Natural killer cell (primary cell): ENCODE results near the gene SELP. TPM values are rescaled to one million over a fixed set of nuclear protein-coding genes. Genes with fewer than 3 reads are reported as not detected.

Source experiments
- ATAC-seq, 3 donors: fragments of 150-1000 bp in 2 of 3; fragments of 200-7000 bp in 1 of 3; cut with Tn5 transposase; 1 replicate in 1 of 3; 2 replicates in 2 of 3; pipeline ENCODE4 v1.10.0; 2021; ENCODE audit warnings: mild to moderate bottlenecking in 2 of 3, moderate library complexity in 2 of 3
- DNase-seq, 2 donors: peaks; one replicate each; pipeline versions ENCODE4 v3.0.0 to v3.0.0-alpha.2; 2013 to 2021; ENCODE audit warnings: mixed read lengths in 1 of 2
- H3K27ac ChIP-seq: one replicate; pipeline ENCODE4 v1.5.1; 2013; ENCODE audit warnings: mild to moderate bottlenecking, low read length
- H3K27me3 ChIP-seq: one replicate; pipeline ENCODE4 v1.6.1; 2013; ENCODE audit warnings: low read length; ENCODE audit not compliant: control insufficient read depth, insufficient read depth
- H3K36me3 ChIP-seq: one replicate; pipeline ENCODE4 v1.6.1; 2013; ENCODE audit warnings: low read length; ENCODE audit not compliant: control insufficient read depth, insufficient read depth
- H3K4me1 ChIP-seq: one replicate; pipeline ENCODE4 v1.6.1; 2013; ENCODE audit warnings: low read length; ENCODE audit not compliant: control insufficient read depth, insufficient read depth
- H3K4me3 ChIP-seq: one replicate; pipeline ENCODE4 v1.5.1; 2013; ENCODE audit warnings: low read length
- H3K9me3 ChIP-seq: one replicate; pipeline ENCODE4 v1.6.1; 2013; ENCODE audit warnings: low read length; ENCODE audit not compliant: control insufficient read depth, insufficient read depth
- H3K27ac Mint-ChIP-seq, 2 donors: one replicate each; pipeline ENCODE4 v1.8.0; 2022; ENCODE audit warnings: mild to moderate bottlenecking in 2 of 2, mixed read lengths in 2 of 2, moderate library complexity in 1 of 2
- H3K27me3 Mint-ChIP-seq, 2 donors: one replicate each; pipeline ENCODE4 v1.8.0; 2022; ENCODE audit warnings: low read depth in 2 of 2, mixed read lengths in 2 of 2
- H3K36me3 Mint-ChIP-seq: one replicate; pipeline ENCODE4 v1.8.0; 2022; ENCODE audit warnings: mixed read lengths
- H3K4me1 Mint-ChIP-seq, 2 donors: one replicate each; pipeline ENCODE4 v1.8.0; 2022; ENCODE audit warnings: mixed read lengths in 2 of 2
- H3K4me3 Mint-ChIP-seq: one replicate; pipeline ENCODE4 v1.8.0; 2022; ENCODE audit warnings: mild to moderate bottlenecking, moderate library complexity, mixed read lengths
- H3K9me3 Mint-ChIP-seq, 2 donors: one replicate each; pipeline ENCODE4 v1.8.0; 2022; ENCODE audit warnings: mixed read lengths in 2 of 2
- CTCF ChIP-seq: fragments of 200-600 bp; IDR thresholded peaks from one replicate; pipeline ENCODE4 v1.8.0; 2022; ENCODE audit warnings: antibody characterized with exemption
- WGBS: methylation state at CpG from one replicate; pipeline ENCODE4 v1.1.7; 2013; ENCODE audit warnings: missing lambda C conversion rate; ENCODE audit not compliant: insufficient coverage; 5-methylcytosine and 5-hydroxymethylcytosine counted together
- intact Hi-C: fragments of 100-400 bp; cut with micrococcal nuclease; formaldehyde crosslinking; loops from one replicate; pipeline ENCODE4 v1.14.2; 2022
- total RNA-seq, 4 donors: library from RNA; stranded (reverse); fragments of 120-200 nt in 1 of 4; gene quantifications; one replicate each; pipeline versions ENCODE4 v1.2.3 to v1.2.4, GENCODE V29; 2013 to 2022

Gene SELP
- total RNA-seq, 3 donors from 2014 or later (not counting 1 experiment from before 2014, with no cell fraction given): 1.5 to 5.4 (median 2.5) TPM

DNA sequence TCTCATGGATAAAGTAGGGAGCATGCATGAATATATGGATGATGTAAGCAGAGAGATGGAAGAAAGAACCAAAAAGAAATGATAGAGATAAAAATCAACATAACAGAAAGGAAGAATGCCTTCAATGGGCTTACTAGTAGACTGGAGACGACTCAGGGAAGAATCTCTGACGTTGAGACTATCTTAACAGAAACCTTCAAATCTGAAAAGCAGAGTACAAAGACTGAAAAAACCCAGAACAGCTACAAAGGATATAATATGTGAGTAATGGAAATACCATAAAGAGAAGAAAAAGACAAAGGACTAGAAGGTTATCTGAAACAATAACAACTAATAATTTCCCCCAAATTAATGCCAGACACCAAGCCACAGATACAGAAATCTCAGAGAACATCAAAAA lies 18.3 kb upstream of the SELP start:
- no peaks in the 10 kb centered on the region for H3K27me3 ChIP-seq
- H3K4me3 ChIP-seq: no peak overlapping the region
- H3K27ac Mint-ChIP-seq: no peak overlapping the region
- DNase-seq (no peak), ATAC-seq (no peak)
- intact Hi-C loops: no loop called here
- H3K9me3 Mint-ChIP-seq: no peaks in the 10 kb centered on the region
- no peaks in the 10 kb centered on the region for H3K36me3 ChIP-seq
- H3K27ac ChIP-seq: no peak overlapping the region
- no peak overlapping the region for H3K4me3 Mint-ChIP-seq
- H3K9me3 ChIP-seq: no peaks in the 10 kb centered on the region
- no peak for TF ChIP-seq CTCF
- H3K36me3 Mint-ChIP-seq: no peaks in the 10 kb centered on the region
- peaks cover 4% of the 10 kb centered on the region for H3K4me1 ChIP-seq
- 100% methylated on average over 2 of the region's 2 CpGs for WGBS
- no peaks in the 10 kb centered on the region for H3K27me3 Mint-ChIP-seq
- peaks cover 17 to 25% of the 10 kb centered on the region in 2 donors for H3K4me1 Mint-ChIP-seq

DNA sequence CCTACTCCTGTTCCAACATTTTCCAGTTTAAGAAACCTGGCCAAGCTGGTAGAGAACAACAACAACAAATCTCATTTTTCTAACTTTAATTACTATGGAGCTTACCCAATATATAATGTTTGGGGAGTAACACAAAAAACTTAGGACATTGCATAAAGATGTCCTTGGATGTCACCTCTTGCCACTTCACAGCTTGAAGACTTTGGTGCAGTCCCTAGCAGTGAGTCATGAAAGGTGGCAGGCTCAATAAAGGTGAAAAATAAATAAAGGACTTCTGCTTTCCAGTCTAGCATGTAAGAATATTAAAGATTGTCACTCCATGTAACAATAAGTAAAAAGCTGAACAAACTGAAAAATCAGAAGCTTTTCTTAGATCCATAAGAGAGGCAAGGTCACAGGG lies 17.6 kb upstream of the SELP start:
- H3K27ac ChIP-seq: no peak overlapping the region

GRCh38 chr1:169644297-169644696 lies 14.4 kb upstream of the SELP start:
- no peaks in the 10 kb centered on the region for H3K27me3 ChIP-seq
- no peak overlapping the region for H3K4me3 Mint-ChIP-seq
- no peaks in the 10 kb centered on the region for H3K27me3 Mint-ChIP-seq
- TF ChIP-seq CTCF: no peak
- no peak overlapping the region for H3K27ac Mint-ChIP-seq
- H3K4me3 ChIP-seq: no peak overlapping the region
- peaks cover 4% of the 10 kb centered on the region for H3K4me1 ChIP-seq
- H3K36me3 ChIP-seq: no peaks in the 10 kb centered on the region
- WGBS: 96% methylated on average over 3 of the region's 3 CpGs
- no peak overlapping the region for H3K27ac ChIP-seq
- H3K36me3 Mint-ChIP-seq: no peaks in the 10 kb centered on the region
- peaks cover 29 to 35% of the 10 kb centered on the region in 2 donors for H3K4me1 Mint-ChIP-seq
- no peak for DNase-seq
- H3K9me3 Mint-ChIP-seq: no peaks in the 10 kb centered on the region
- intact Hi-C loops: no loop called here
- no peaks in the 10 kb centered on the region for H3K9me3 ChIP-seq
- ATAC-seq: no peak

More for the DNA sequence above, 17.6 kb upstream of the SELP start:
- intact Hi-C loops: no loop called here
- DNase-seq (no peak), ATAC-seq (no peak)
- Histone ChIP-seq H3K4me3 (no peak overlapping the region), H3K9me3 (no peaks in the 10 kb centered on the region), H3K4me1 (peaks cover 4% of the 10 kb centered on the region), H3K27me3 (no peaks in the 10 kb centered on the region), H3K36me3 (no peaks in the 10 kb centered on the region)
- Mint-ChIP-seq H3K36me3 (no peaks in the 10 kb centered on the region), H3K27ac (no peak overlapping the region), H3K9me3 (no peaks in the 10 kb centered on the region), H3K4me1 (peaks cover 17 to 25% of the 10 kb centered on the region in 2 donors), H3K4me3 (no peak overlapping the region), H3K27me3 (no peaks in the 10 kb centered on the region)
- no peak for TF ChIP-seq CTCF

DNA sequence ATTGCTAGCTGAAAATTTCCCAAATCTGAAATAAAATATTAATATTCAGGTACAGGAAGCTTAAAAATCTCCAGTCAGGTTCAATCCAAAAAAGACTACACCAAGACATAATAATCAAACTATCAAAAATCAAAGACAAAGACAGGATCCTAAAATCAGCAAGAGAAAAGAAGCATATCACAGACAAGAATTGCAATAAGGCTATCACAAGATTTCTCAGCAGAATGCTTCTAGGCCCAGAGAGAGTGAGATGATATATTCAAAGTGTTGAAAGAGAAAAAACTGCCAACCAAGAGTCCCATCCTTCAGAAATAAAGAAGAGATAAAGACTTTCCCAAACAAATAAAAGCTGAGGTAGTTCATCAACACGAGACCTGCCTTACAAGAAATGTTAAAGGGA lies 5.0 kb upstream of the SELP start:
- H3K36me3 ChIP-seq: no peaks in the 10 kb centered on the region
- peaks cover 15% of the 10 kb centered on the region for H3K9me3 ChIP-seq
- ATAC-seq (no peak), DNase-seq (no peak)
- WGBS: no CpG with 5 or more reads among the region's 1 CpG
- Mint-ChIP-seq H3K36me3 (peaks cover 26% of the 10 kb centered on the region), H3K27ac (no peak overlapping the region), H3K4me3 (no peak overlapping the region), H3K4me1 (peaks cover 6 to 8% of the 10 kb centered on the region in 2 donors), H3K27me3 (no peaks in the 10 kb centered on the region), H3K9me3 (peaks cover 6 to 9% of the 10 kb centered on the region in 2 donors)
- H3K27ac ChIP-seq: no peak overlapping the region
- intact Hi-C loops: no loop called here
- no peaks in the 10 kb centered on the region for H3K4me1 ChIP-seq
- no peak overlapping the region for H3K4me3 ChIP-seq
- no peak for TF ChIP-seq CTCF
- H3K27me3 ChIP-seq: no peaks in the 10 kb centered on the region
